ENCODE results near the gene SOX13.

The SOX13 gene

DNA sequence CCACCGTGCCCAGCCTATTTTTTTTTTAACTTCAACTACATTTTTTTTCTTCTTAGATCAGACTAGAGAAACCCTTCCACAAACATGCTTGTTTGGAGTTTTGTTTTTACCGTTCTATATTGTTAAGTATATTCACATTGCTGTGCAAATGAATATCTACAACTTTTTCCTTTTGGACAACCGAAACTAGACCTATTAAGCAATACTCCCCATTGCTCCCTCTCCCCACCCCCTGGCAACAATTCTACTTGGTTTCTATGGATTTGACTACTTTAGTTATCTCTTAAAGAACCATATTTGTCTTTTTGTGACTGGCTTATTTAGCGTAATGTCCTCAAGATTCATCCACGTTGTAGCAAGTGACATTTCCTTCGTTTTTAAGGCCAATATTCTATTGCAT is 59.8 kb downstream of the SOX13 start:
- no peak for DNase-seq (ENCODE audit: low spot score)

DNA sequence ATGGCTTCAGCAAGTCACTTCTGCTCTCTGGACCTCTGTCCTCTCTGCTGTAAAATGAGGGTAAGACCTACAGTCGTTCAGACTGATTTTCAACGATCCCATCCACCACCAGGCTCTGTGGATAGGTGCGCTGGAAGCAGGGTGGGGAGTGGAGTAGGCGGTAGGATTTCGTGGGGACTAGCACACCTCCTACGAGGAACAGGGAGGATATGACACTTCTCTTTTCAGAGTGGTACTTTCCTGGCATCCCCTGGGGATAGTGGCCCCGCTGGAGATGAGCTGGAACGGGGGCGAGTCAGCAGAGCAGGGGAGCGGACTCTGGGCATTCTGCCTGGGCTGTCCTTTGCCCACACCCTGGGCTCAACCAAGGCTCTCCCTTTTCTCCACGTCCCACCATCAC is 61.2 kb downstream of the SOX13 start:
- DNase-seq (ENCODE audit: low spot score), result no peak

DNA sequence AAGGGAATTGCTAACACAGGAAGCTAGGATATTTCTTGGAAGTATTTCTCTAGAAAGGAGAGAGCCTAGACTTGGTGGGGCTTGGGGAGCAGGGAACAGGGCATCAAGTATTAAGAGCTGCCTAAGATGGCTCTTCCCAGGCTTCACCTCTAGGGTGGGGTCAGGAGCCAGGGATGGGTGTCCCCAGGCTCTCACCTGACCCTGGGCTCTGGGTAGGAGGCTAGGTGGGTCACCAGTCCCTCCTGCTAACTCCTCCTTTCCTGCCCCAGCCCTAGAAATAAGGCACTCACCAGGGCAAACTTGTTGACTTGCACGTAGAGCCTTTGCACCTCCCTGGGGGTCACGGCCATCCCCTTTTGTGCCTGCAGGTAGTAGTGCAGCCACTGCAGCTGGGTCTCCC is 63.9 kb downstream of the SOX13 start:
- DNase-seq (ENCODE audit: low spot score), result no peak

DNA sequence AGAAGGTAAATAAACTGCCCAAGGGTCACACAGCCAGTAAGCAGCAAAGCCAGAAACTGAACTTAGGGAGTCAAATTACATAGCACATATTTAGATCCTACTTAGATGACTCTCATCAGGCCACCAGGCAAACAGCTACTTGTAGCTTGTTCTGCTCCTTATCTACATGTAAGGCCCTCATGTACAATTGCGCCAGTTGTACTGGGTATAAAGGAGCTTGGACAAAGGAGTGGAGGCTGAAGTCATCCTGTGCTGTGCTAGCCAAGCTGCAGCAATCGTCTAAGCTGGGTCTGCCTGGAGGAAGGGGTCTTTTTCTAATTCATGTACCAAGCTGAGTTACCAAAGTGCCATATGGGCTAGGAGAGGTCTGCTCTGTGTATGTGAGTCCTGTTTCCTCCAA is 66.2 kb downstream of the SOX13 start:
- DNase-seq (ENCODE audit: low spot score), result no peak

DNA sequence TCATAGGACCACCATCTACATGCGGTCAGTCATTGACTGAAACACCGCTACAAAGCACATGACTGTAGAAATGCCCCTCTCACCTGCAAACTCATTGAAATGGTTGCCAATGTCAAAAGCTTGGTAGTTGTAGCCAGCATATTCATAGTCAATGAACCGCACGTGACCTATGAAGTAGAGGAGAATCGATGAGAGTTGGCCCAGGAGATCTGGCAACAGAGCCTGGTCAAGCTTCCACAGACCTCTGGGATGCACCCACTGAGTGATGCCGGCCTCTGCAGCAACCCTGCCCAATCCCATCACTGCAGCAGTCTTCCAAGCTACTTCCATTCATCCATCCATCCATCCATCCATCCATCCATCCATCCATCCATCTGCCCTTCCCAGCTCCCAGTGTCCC is 67.0 kb downstream of the SOX13 start:
- no peak for DNase-seq (ENCODE audit: low spot score)

DNA sequence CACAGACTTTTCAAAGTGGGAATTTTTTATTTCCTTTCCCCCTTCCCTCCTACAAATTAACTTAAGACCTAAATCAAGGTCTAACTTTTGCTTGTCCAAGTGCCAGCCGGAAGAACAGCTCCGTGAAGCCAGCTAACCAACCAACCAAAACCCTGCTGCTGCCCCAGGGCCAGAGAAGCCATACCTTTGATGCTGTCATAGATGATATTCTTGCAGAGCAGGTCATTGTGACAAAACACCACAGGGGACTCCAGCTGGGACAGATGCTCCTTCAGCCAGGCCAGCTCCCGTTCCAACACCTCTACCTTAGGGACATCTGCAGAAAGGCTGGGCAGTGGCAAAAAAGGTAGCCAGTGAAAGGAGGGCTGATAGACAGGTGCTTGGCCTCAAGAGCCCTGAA is 68.2 kb downstream of the SOX13 start:
- no peak for DNase-seq (ENCODE audit: low spot score)

DNA sequence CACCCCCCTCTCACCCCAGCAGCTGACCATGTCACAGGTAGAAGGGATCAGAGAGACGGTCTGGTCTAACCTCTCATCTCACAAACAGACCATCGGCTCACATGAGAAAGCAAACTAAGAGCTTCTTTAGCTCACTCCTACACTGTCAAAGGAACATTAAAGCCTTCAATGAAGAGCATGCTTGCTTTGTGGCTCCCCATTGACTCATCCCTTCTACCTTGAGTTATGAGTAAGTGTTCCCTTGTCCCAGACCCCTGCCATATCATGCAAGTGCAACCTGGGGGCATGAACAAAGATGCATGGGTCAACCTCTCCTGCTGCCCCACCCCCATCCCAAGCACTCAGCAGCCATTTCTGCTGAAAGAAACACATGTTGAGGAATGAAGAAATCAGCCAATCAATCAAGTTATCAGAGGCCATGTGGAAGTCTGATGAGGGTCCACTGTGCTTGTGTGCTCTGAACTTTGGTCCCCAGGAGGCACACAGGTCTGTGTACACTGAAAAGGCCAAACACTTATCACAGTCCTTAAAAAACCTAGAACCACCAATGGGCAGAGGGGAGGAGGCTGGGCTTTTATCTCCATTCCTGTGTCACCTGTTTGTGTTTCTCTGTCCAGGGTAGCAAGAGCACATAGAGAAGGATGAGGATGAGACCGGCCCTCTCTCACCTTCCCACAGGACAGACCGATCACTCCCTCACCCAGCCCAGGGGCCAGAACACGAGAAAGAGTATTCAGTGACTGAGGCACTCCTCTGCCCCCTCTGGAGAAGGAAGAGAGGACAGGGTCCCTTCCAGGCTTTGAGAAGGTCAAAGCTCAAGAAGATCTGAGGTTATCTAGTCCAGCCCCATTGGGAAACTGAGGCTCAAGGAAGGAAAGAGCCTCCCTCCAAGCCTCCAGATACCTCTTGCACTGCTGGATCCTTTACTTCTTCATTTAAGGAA is 69.4 kb downstream of the SOX13 start:
- no peak for DNase-seq (ENCODE audit: low spot score)

DNA sequence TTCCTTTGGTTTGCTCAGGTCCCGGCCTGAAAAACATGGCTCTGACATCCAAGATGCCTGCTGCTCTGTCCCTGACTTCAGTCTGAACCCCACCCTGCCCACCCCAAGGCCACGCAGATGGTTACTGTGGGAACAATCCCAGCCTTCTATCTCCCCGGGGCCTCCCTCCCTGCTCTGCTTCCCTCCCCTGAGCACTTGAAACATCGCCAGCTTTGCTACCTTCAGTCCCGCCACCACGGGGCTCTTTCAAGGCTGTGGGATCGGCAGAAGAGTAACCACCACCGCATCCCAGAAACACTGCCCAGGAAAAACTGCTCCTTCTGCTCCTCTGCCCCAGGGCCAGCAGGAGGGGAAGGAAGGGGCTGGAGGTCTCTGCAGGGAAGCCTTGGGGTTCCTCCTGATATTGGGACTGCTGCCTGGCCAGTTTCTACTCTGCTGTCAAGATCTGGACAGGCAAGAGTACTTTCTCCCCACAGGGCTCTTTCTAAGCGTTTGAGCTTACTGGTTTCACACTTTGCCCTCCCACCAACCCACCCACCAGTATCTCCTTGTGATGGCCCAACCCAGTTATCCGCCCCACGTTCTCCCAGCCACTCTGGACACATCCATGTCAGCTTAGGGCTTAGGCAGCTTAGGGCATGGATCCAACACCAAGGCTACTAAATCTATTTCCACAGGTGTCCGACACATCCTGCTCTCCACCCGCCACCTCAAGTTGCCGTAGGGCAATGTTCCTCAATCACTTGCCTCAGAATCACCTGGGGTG is 70.5 kb downstream of the SOX13 start:
- no peak for DNase-seq (ENCODE audit: low spot score)

DNA sequence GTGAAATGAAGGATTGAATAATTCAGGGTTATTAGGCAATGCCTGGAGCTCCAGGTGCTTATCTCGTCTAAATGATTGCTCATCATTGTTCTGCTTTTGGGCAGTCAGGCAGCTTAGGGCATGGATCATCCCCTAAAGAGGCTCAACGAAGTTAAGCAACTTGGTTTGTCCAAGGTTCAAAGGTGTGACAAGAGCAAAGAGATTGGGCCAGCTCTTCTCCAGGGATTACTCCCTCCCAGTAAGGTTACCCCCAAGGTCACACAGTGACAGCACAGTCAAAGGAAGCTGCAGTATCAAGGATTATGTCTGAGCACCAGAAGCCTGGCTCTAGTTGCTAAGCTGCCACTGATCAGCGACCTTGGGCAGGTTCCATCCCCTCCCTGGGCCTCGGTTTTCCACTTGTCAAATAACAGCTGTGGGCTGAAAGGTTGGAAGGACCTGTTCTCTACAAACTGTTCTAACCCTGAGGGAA is 72.2 kb downstream of the SOX13 start:
- no peak for DNase-seq (ENCODE audit: low spot score)

DNA sequence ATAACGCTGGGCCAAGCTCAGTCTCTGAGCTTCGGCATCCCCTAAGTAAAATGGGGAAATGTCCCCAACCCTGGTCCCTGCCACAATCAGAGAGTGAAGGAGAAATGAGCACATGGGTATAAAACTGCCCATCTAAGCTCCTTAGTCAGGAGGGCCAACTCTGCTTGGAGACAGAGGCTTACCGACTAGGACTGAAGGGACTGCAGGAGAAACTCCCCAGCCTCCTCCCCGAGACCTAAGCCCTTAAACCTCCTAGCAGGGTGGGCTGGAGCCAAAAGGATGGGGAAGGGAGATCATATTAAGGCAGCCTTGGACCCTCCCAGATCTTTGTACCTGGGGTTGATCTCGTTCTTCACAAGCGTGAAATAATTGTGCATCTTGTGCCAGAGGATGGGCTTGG is 73.4 kb downstream of the SOX13 start:
- DNase-seq (ENCODE audit: low spot score), result no peak

DNA sequence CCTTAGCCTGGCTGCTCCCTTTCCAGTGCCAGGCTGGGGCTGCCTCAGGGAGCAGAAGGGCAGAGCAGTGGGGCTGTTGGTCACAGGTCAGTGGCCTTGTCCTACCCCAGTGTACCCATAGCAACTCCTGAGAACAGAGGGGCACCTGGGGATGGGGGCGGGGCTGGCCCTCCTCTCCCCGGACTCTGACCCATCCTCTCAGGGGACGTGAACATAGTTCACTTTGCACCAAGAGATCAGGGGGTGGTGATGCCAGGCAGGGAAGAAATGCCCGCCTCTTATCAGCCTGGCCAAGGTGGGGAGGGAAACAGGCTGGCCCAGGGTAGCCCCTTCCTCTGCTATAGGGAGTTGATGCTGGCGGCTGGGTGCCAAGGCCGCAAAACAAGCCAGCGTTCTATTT is 74.0 kb downstream of the SOX13 start:
- DNase-seq (ENCODE audit: low spot score), result no peak

DNA sequence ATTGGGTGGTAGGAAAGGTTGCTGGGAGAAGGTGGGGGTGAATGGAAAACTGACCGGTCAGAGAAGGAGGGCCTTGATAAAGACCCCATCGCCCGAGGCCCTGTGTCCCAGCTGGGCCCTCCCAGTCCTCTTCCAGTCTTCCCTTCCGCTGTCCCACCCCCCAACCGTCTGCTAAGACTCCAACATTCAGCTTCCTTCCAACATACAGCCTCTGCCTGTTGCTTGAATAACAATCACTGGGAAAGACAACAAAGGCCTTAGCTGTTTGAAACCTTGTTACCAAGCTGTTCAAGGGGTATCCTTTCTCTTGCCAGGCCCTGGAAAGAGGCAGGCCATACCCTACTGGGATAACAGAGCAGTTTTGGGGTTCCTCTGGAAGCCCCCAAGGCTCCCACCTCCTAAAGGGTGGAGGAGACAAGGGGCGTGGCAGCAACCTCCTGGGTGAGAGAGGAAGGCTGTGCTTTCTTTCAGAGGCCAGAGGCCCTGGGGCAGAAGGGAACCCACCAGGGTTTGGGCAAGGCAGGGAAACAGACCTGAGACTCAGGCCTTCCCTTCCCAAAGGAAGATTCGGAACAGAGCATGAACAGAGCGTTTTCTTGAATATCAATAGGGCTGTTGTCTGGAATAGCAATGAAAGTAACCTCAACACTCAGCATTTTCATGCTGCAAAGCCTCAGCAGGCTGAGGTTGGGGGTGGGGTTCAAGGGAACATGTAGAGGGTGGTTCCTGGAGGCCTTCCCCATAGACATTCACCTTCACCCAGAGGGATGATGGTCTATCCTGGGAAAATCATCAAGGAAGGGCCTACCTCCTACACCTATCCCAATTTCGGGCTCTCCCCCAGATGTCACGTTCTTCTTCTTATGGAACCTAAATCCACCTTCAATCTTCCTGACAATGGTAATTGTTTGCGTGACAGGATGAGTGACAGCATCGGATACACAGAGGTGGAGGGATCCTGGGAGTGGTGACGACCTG is 74.8 kb downstream of the SOX13 start:
- DNase-seq (ENCODE audit: low spot score), result no peak

DNA sequence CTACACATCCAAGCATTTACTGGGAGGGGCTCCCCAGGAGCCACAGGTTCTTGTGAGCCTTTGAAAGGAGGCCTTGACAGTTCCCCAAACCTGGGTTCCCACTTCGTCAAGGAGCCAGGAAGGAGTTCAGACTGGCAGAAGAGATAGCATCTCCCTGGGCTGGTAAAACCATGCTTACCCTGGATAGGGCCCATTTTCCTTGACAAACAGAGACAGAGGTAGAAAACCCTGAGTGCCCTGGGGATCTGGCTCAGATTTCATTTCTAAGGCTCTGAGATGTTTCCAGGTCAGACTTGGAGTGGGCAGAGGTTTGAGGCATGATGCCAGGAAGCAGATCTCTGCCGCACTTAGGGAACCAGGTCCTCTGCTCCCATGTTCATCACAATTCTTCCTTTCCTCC is 76.2 kb downstream of the SOX13 start:
- DNase-seq (ENCODE audit: low spot score), result no peak

DNA sequence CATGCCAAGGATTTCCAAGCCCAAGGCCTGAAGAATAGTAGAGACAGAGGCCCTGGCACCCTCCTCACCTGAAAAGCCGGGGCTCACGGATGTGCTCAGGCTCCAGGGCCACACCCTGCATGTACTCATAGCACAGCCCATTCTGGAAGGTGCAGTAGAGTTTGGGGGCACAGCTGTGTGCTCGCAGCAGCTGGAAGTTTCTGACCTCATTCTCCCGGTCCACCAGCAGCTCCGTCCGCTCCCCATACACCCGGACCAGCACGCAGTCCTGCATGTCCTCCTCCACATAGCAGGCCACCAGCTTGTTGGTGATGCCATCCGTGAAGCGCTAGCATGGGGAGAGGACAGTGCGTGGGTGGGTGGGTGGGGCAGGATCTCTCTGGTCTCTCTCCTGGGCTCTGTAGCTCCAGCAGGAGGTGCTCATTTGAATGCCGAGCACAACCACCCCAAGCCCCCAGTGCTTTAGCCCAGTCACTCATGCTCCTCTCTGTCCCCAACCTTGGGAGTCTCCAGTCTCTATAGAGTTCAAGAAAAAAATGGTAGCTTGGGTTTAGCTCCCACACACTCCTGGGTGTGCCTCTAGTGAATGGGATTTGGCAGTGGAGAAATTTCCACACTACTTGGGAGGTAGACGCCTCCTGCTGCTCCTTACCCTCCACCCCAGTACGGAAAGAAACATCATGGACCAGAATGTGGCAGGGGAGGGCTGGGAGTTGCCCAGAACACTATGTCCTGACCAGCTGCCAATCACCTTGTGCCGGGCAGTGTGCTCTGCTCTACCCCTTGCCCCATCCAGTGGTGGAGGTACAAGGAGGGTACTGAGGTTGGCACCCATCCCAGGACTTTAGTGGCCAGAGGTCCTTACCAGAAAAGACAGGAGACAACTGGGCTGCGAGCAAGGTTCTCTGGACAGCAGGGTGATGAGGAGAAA is 77.0 kb downstream of the SOX13 start:
- DNase-seq (ENCODE audit: low spot score), result no peak

DNA sequence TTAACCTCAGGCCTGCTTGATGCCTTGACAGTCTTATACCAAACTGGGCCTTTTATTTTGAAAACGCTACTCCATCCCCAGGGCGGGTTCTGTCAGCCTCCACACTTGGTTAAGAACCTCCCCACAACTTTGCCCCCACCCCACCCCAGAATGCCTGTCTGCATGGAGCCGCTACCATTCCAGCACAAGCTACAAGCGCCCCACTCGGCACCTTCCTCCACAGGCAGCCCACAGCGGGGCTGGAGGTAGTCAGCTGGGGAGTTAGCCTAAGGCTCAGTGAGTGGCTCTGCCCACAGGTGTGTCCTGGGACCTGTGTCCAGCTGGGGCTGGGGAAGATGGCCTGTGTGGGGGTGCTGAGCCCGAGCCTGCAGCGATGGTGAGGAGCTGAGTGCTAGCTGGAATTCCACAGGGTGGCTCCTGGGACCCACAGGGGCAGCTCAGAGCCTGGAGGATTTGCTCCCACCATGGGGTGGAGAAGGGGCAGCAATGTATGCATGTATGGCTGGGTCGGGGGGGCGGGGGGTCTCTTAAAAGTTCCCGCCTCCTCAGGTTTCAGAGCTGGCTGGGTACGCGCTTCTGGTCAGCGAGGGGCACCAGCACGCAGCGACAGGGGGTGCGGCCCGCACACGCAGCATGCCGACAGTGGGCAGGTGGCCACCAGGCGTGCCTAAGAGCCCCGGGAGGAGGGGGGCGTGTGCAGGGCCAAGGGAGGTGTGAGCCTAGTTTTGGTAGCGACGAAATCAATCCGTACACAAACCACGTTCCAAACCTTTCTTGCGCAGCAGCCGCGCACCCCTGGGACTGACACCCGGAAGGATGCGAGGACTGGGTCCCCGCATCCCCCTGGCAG is 78.0 kb downstream of the SOX13 start:
- DNase-seq (ENCODE audit: low spot score), result no peak

DNA sequence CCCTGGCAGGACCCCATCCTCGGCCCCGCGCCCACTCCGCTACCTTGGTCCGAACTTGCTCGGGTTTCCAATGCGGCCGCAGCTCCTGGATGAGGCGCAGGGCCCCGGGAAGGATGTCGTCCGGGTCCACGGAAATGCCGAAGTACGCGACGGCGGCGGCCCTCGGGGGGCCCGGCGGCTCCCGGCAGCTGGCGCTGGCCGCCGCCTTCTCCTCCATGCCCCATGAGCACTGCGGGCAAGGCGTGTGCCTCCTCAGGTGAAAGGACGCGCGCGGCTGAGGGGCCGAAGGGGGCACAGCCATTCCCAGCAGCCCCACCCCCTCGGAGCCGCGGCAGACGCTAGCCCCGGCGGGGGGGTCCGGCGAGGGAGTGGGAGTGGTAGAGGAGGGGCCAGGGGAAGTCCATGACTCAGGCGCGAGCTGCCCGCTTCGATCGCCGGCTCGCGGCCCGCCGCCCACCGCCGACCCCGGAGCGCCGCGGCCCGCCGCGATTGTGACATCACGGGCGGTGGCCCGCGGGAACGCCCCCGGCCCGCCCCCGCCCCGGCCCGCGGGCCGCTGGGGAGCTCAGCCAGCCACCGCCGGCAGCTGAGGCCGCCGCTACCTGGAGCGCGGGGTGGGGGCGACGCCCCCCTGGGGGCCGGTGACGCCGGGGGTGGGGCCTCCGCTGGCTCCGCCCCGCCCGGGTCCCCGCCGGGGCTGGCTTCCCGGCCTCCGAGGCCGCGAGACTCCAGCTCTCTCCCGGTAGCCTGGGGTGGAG is 78.8 kb downstream of the SOX13 start, which contains the start of gene ETNK2:
Gene ETNK2 (minus strand): TSS at position 493 of the 758 bp plus-strand sequence. CDS start 192 bp downstream, at position 301.
- peak; percentile 72 for DNase-seq (ENCODE audit: low spot score)

DNA sequence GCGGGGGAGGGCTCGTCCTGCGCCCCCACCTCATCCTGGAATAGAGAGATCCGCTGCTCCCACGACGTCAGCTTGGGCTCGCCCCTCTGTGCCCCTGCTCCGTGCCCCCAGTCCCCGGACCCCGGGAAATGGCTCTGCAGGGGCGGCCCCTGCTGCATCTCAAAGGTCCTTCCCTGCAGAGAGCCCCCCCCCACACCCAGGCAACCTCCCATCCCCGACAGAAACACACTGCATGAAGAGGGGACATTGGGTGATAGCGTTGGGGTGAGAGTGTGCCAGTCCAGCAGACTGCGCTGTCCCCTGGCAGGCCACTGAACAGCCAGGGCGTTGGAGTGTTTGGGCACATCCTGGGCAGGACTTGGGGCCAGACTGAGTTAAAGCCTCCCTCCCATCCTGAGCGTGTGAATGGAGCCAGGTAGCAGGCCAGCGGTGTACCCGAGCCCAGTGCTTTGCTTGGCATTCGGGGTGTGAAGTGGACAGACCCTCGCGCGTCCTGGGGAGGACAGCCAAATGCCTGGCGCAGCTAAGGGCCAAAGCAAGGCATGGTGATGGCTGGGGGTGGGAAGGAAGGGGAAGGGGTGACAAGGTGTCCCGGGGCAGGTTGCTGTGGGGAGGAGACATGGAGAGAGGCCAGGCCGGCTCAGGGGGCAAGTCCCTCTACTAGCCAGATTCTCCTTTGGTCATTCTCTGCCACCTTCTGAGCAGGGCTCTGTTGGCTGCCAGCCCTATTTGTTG is 79.6 kb downstream of the SOX13 start:
- no peak for DNase-seq (ENCODE audit: low spot score)

DNA sequence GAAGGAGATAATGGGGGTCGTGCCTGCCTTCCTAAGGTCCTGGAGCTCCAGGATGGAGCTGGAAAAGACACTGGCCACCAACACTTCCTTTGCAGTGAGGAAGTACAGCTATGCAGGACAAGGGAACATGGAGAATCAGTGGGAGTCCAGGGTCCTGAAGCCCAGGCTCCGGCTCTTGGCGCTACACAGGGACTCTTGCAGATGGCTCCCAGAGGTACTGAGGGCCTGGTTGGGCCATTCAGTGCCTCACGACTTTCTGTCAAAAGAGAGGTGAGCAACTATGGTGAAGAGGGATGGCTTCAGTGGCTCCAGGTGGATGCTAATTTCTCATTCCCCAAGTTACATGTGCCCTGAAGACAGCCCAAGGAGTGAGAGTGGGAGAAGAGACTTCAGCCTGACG is 80.8 kb downstream of the SOX13 start:
- DNase-seq (ENCODE audit: low spot score), result no peak
